ENCODE results near the gene B3GNT5.

GRCh38 chr3:183301937-183302580 lies 49.0 kb downstream of the B3GNT5 start:
- TF ChIP-seq CTCF (conservative IDR thresholded peaks at IDR 0.05; ENCODE audit: low read depth in 2 of 2) (no peak), POLR2AphosphoS5 (IDR thresholded peaks at IDR 0.05; ENCODE audit: low read depth) (no peak), CREB1 (CRISPR knock-in tag; IDR thresholded peaks at IDR 0.05; ENCODE audit: low read depth) (no peak), ZNF462 (CRISPR knock-in tag; IDR thresholded peaks at IDR 0.05) (no peak), ETS1 (IDR thresholded peaks at IDR 0.05) (no peak), EZH2 (IDR thresholded peaks at IDR 0.05; ENCODE audit: low read depth, unreplicated experiment) (no peak), REST (IDR thresholded peaks at IDR 0.05; ENCODE audit: unreplicated experiment) (no peak), ZNF114 (CRISPR knock-in tag; IDR thresholded peaks at IDR 0.05) (no peak), EZH2phosphoT487 (IDR thresholded peaks at IDR 0.05; ENCODE audit: unreplicated experiment) (no peak)
